ENCODE measurements around the gene IPO4.

GRCh38 chr14:24150567-24150966, 38.0 kb downstream of the IPO4 start:
- TF ChIP-seq ZBTB1 (tag by site-specific recombination; IDR thresholded peaks at IDR 0.05), result no peak
- no peak for TF ChIP-seq CTCF (tag by site-specific recombination; IDR thresholded peaks at IDR 0.05)
- TF ChIP-seq MYNN (tag by site-specific recombination; IDR thresholded peaks at IDR 0.05; ENCODE audit: borderline replicate concordance), result no peak
- TF ChIP-seq ZXDB (tag by site-specific recombination; IDR thresholded peaks at IDR 0.05), result no peak
- no peak for TF ChIP-seq ATF2 (tag by site-specific recombination; IDR thresholded peaks at IDR 0.05; ENCODE audit: low read depth)
- TF ChIP-seq PRDM4 (tag by site-specific recombination; IDR thresholded peaks at IDR 0.05), result no peak
- TF ChIP-seq REST (tag by site-specific recombination; IDR thresholded peaks at IDR 0.05), result no peak
- no peak for TF ChIP-seq ZNF449 (tag by site-specific recombination; IDR thresholded peaks at IDR 0.05)
- no peak for TF ChIP-seq ZNF184 (tag by site-specific recombination; IDR thresholded peaks at IDR 0.05)
- TF ChIP-seq ZNF140 (tag by site-specific recombination; IDR thresholded peaks at IDR 0.05), result no peak
